HEK293 (cell line): ENCODE measurements around the gene LPIN1.

Experiments
- REST ChIP-seq: fragments of 450-650 bp; formaldehyde crosslinking; IDR thresholded peaks from 2 replicates; pipeline ENCODE4 v1.5.1; 2016; ENCODE audit warnings: missing biosample characterization, missing genetic modification characterization
- SETDB1 ChIP-seq: IDR thresholded peaks from one replicate; pipeline ENCODE4 v1.6.1; 2017; ENCODE audit warnings: mild to moderate bottlenecking, low read length, moderate library complexity, mixed read lengths; ENCODE audit not compliant: insufficient read length
- YY1 ChIP-seq: fragments of 450-650 bp; formaldehyde crosslinking; IDR thresholded peaks from 2 replicates; pipeline ENCODE4 v1.5.1; 2018; ENCODE audit warnings: missing biosample characterization, missing genetic modification characterization
- YY2 ChIP-seq: fragments of 450-650 bp; formaldehyde crosslinking; IDR thresholded peaks from 2 replicates; pipeline ENCODE4 v1.5.1; 2016; ENCODE audit warnings: missing biosample characterization, missing genetic modification characterization
- ZBTB20 ChIP-seq: fragments of 450-650 bp; formaldehyde crosslinking; IDR thresholded peaks from 2 replicates; pipeline ENCODE4 v1.5.1; 2016; ENCODE audit warnings: missing biosample characterization, missing genetic modification characterization
- ZBTB8A ChIP-seq: fragments of 450-650 bp; formaldehyde crosslinking; IDR thresholded peaks from 2 replicates; pipeline ENCODE4 v1.5.1; 2016; ENCODE audit warnings: missing biosample characterization, missing genetic modification characterization
- ZNF274 ChIP-seq, 2 experiments: fragments of 200-500 bp in 1 of 2; fragments of 450-650 bp in 1 of 2; sonication (Bioruptor generic) in 1 of 2; formaldehyde crosslinking in 1 of 2; IDR thresholded peaks; 2 replicates each; pipeline versions ENCODE4 v1.5.1 to v1.6.1; 2014 to 2016; ENCODE audit warnings: borderline replicate concordance in 1 of 2, inconsistent platforms in 1 of 2, low read length in 1 of 2, missing biosample characterization in 1 of 2, missing genetic modification characterization in 1 of 2
- ZNF501 ChIP-seq: fragments of 450-650 bp; formaldehyde crosslinking; IDR thresholded peaks from 2 replicates; pipeline ENCODE4 v1.5.1; 2016; ENCODE audit warnings: missing biosample characterization, missing genetic modification characterization
- ZNF513 ChIP-seq: fragments of 450-650 bp; IDR thresholded peaks from 2 replicates; pipeline ENCODE4 v1.5.1; 2018; ENCODE audit warnings: missing biosample characterization, missing genetic modification characterization
- ZNF549 ChIP-seq: fragments of 450-650 bp; IDR thresholded peaks from 2 replicates; pipeline ENCODE4 v1.5.1; 2018; ENCODE audit warnings: missing biosample characterization, missing genetic modification characterization, mild to moderate bottlenecking, inconsistent platforms, moderate library complexity
- ZNF571 ChIP-seq: fragments of 450-650 bp; formaldehyde crosslinking; IDR thresholded peaks from 2 replicates; pipeline ENCODE4 v1.5.0; 2017; ENCODE audit warnings: missing biosample characterization, missing genetic modification characterization
- TF ChIP-seq, protein P1 (sequence below): fragments of 450-650 bp; formaldehyde crosslinking; IDR thresholded peaks from 2 replicates; pipeline ENCODE4 v1.5.1; 2016; ENCODE audit warnings: missing biosample characterization, missing genetic modification characterization
- TF ChIP-seq, protein P2 (sequence below): fragments of 450-650 bp; formaldehyde crosslinking; optimal IDR thresholded peaks from 2 replicates; pipeline ENCODE3; 2016; ENCODE audit warnings: missing biosample characterization, mild to moderate bottlenecking, missing genetic modification characterization

DNA sequence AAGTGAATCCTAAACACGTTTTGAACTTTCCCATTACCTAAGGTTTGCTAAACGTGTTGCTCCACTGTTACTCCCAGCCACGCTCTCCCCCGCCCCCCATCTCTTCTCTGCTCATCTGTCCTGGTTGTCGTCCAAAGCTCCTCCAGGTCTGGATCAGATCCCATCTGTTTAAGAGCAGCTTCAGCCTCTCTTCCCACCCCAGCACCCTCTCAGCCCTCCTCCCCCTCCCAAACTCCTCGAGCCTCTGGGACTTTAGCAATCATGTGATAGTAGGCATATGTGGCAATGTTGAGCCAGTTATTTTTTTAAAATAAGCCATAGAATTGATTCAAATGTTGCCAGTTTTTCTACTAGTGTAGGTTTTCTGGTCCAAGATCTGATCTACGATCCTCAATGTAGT lies 20.0 kb upstream of the LPIN1 start:
- TF ChIP-seq, protein P1, sequence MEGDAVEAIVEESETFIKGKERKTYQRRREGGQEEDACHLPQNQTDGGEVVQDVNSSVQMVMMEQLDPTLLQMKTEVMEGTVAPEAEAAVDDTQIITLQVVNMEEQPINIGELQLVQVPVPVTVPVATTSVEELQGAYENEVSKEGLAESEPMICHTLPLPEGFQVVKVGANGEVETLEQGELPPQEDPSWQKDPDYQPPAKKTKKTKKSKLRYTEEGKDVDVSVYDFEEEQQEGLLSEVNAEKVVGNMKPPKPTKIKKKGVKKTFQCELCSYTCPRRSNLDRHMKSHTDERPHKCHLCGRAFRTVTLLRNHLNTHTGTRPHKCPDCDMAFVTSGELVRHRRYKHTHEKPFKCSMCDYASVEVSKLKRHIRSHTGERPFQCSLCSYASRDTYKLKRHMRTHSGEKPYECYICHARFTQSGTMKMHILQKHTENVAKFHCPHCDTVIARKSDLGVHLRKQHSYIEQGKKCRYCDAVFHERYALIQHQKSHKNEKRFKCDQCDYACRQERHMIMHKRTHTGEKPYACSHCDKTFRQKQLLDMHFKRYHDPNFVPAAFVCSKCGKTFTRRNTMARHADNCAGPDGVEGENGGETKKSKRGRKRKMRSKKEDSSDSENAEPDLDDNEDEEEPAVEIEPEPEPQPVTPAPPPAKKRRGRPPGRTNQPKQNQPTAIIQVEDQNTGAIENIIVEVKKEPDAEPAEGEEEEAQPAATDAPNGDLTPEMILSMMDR, result no peak
- TF ChIP-seq ZNF501 (tag by site-specific recombination) (no peak), ZNF571 (tag by site-specific recombination) (no peak), YY1 (tag by site-specific recombination) (no peak), SETDB1 (no peak), ZNF549 (tag by site-specific recombination) (no peak), ZBTB8A (no peak), ZNF513 (tag by site-specific recombination) (no peak), YY2 (tag by site-specific recombination) (no peak), REST (tag by site-specific recombination) (no peak), ZBTB20 (no peak), ZNF274 (IDR thresholded peaks at IDR 0.05; ENCODE audit: low read length) (no peak), ZNF274 (tag by site-specific recombination; IDR thresholded peaks at IDR 0.05; ENCODE audit: borderline replicate concordance) (no peak)
- TF ChIP-seq, protein P2, sequence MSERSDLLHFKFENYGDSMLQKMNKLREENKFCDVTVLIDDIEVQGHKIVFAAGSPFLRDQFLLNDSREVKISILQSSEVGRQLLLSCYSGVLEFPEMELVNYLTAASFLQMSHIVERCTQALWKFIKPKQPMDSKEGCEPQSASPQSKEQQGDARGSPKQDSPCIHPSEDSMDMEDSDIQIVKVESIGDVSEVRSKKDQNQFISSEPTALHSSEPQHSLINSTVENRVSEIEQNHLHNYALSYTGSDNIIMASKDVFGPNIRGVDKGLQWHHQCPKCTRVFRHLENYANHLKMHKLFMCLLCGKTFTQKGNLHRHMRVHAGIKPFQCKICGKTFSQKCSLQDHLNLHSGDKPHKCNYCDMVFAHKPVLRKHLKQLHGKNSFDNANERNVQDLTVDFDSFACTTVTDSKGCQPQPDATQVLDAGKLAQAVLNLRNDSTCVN (tag by site-specific recombination), result no peak
